Peyer's patch (tissue), 4 donors: Measurements from ENCODE around the gene ITGA3. TPM values are rescaled to one million over a fixed set of nuclear protein-coding genes. Genes with fewer than 3 reads are reported as not detected.

Experiments used
- DNase-seq, 3 donors: peaks; one replicate each; pipeline ENCODE4 v3.0.0-alpha.2; 2017 to 2019
- H3K27ac ChIP-seq, 4 donors: fragments of 200-600 bp; sonication (generic); one replicate each; pipeline ENCODE4 v1.5.1; 2016 to 2019
- H3K27me3 ChIP-seq, 2 donors: fragments of 200-600 bp; sonication (generic); one replicate each; pipeline ENCODE4 v1.5.1; 2019
- H3K36me3 ChIP-seq, 3 donors: fragments of 200-600 bp; sonication (generic); one replicate each; pipeline ENCODE4 v1.5.1; 2016 to 2019
- H3K4me1 ChIP-seq, 4 donors: fragments of 200-600 bp; sonication (generic); one replicate each; pipeline ENCODE4 v1.5.1; 2016 to 2019
- H3K4me3 ChIP-seq, 4 donors: fragments of 200-600 bp; sonication (generic); 1 replicate in 3 of 4; 2 replicates in 1 of 4; pipeline ENCODE4 v1.5.1; 2016 to 2019; ENCODE audit warnings: mild to moderate bottlenecking in 1 of 4
- H3K9me3 ChIP-seq, 4 donors: fragments of 200-600 bp; sonication (generic); one replicate each; pipeline ENCODE4 v1.5.1; 2016 to 2019; ENCODE audit warnings: mild to moderate bottlenecking in 1 of 4
- POLR2A ChIP-seq, 2 donors: fragments of 450-650 bp; IDR thresholded peaks; one replicate each; pipeline ENCODE4 v1.5.1; 2017; ENCODE audit warnings: antibody characterized with exemption in 2 of 2, mild to moderate bottlenecking in 2 of 2, moderate library complexity in 2 of 2
- total RNA-seq, 4 donors: library from RNA; depleted of rRNA; stranded (reverse); fragments of >200 nt; gene quantifications; one replicate each; pipeline ENCODE4 v1.1.0, GENCODE V29; 2016
- TF ChIP-seq, protein P1 (sequence below), 6 experiments: fragments of 450-650 bp in 4 of 6; fragments of 200-600 bp in 2 of 6; sonication (generic) in 1 of 6; IDR thresholded peaks; one replicate each; pipeline ENCODE4 v1.5.1; 2017 to 2019; ENCODE audit warnings: antibody characterized with exemption in 6 of 6, mild to moderate bottlenecking in 3 of 6, moderate library complexity in 1 of 6

Gene ITGA3
- total RNA-seq, 4 donors from 2014 or later = 71.0 to 285 (median 247) TPM

DNA sequence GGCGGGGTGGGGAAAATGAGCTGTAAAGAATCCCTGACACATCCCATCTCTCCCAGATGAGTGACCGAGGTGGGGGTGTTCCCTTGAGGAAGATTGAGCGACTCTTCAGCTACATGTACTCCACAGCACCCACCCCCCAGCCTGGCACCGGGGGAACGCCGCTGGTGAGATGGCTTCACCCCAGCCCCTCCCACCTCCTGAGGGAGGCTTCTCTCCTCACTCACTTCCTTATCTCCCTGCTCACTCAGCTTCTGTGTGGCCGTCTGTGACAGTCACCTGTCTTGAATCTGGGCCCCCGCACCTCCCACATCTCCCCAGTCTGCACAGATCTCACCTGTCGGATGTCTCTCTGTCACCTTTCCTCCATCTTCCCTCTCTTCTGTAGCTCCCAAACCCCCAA is 52.6 kb downstream of the ITGA3 start:
- no peaks in the 10 kb centered on the region for H3K9me3 ChIP-seq
- H3K27me3 ChIP-seq = no peaks in the 10 kb centered on the region
- no peak overlapping the region for H3K4me3 ChIP-seq
- peaks cover 0 to 27% (median 5%) of the 10 kb centered on the region in 4 donors for H3K4me1 ChIP-seq
- TF ChIP-seq, protein P1, sequence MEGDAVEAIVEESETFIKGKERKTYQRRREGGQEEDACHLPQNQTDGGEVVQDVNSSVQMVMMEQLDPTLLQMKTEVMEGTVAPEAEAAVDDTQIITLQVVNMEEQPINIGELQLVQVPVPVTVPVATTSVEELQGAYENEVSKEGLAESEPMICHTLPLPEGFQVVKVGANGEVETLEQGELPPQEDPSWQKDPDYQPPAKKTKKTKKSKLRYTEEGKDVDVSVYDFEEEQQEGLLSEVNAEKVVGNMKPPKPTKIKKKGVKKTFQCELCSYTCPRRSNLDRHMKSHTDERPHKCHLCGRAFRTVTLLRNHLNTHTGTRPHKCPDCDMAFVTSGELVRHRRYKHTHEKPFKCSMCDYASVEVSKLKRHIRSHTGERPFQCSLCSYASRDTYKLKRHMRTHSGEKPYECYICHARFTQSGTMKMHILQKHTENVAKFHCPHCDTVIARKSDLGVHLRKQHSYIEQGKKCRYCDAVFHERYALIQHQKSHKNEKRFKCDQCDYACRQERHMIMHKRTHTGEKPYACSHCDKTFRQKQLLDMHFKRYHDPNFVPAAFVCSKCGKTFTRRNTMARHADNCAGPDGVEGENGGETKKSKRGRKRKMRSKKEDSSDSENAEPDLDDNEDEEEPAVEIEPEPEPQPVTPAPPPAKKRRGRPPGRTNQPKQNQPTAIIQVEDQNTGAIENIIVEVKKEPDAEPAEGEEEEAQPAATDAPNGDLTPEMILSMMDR (IDR thresholded peaks at IDR 0.05) = no peak
- TF ChIP-seq POLR2A (IDR thresholded peaks at IDR 0.05) = no peak
- H3K27ac ChIP-seq = no peak overlapping the region
- no peak for DNase-seq
- H3K36me3 ChIP-seq = peaks cover 0 to 73% (median 0%) of the 10 kb centered on the region in 3 donors

DNA sequence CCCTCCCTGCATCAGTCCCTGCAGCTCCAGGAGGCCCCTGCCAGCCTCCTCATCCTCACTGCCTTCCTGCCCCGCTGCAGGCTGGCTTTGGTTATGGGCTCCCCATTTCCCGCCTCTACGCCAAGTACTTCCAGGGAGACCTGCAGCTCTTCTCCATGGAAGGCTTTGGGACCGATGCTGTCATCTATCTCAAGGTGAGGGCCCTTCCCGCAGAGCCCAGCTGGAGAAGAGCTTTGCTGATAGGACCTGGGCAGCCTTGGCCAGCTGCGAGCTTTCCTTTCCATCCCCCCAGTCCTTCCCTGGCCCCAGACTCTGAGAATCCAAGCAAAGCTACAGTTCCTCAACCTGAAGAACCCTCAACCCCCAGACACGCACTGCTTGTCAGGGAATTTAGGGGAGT is 53.3 kb downstream of the ITGA3 start:
- H3K27ac ChIP-seq = no peak overlapping the region
- no peaks in the 10 kb centered on the region for H3K9me3 ChIP-seq
- peaks cover 0 to 30% (median 5%) of the 10 kb centered on the region in 4 donors for H3K4me1 ChIP-seq
- no peak overlapping the region for H3K4me3 ChIP-seq
- TF ChIP-seq, protein P1 (IDR thresholded peaks at IDR 0.05) = no peak
- no peak for TF ChIP-seq POLR2A (IDR thresholded peaks at IDR 0.05)
- H3K27me3 ChIP-seq = no peaks in the 10 kb centered on the region
- peaks cover 0 to 66% (median 0%) of the 10 kb centered on the region in 3 donors for H3K36me3 ChIP-seq
- DNase-seq = no peak

DNA sequence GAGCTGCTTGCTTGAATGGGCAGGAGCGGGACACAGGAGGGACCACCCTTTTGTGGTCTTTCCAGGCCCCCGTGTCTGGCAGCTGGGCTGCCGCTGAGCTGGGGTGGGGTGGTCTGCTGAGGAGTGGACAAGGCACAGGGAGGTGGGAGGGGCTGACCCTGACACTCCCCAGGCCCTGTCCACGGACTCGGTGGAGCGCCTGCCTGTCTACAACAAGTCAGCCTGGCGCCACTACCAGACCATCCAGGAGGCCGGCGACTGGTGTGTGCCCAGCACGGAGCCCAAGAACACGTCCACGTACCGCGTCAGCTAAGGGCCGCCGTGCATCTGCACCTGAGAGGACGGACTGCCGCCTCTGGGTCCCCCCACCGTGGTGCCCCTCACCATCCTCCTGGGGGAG is 53.9 kb downstream of the ITGA3 start:
- H3K36me3 ChIP-seq = peaks cover 0 to 61% (median 0%) of the 10 kb centered on the region in 3 donors
- no peak for TF ChIP-seq POLR2A (IDR thresholded peaks at IDR 0.05)
- TF ChIP-seq, protein P1 (IDR thresholded peaks at IDR 0.05) = no peak

DNA sequence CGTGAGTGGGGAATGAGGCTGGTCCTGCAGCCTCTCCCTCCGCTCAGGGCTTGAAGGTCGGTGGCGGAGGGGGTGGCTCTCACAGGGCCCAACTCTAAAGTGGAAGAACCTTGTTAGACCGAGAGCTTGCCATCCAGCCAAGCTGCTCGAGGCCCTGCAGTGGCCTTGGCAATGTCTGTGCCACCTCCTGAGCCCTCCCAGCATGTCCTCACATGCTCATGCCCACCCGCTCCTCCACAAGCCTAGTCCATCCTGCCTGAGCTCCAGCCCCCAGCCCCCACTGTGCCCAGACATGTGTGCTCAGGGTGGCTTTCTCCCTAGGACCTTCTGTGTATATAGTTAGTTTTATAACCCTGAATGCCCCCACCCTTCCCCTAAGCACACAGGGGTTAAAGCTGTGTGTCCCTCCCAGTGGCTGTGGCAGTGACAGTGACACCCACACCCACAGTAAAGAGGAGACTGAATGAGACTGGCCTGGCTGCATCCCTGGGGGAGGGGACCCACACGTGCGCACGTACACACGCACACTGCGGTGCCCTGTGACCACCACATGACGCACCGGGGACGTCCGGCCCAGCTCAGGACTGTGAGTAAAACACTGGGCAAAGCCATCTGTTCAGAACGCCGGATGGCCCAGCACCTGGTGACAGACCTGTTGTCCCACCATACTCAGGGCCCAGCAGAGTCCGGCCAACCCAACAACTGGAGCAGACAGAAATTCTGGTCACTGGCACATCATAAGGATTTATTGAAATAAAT is 54.9 kb downstream of the ITGA3 start:
- Histone ChIP-seq H3K27ac (peak overlapping the region in 2 of 4 donors; percentile 53 to 71), H3K27me3 (no peaks in the 10 kb centered on the region), H3K4me3 (no peak overlapping the region), H3K36me3 (peaks cover 0 to 53% (median 0%) of the 10 kb centered on the region in 3 donors), H3K4me1 (peaks cover 0 to 30% (median 5%) of the 10 kb centered on the region in 4 donors), H3K9me3 (no peaks in the 10 kb centered on the region)
- no peak for TF ChIP-seq POLR2A (IDR thresholded peaks at IDR 0.05)
- TF ChIP-seq, protein P1 (IDR thresholded peaks at IDR 0.05) = no peak
- DNase-seq = peak in 1 of 3 donors; percentile 53

More for the DNA sequence above, 53.9 kb downstream of the ITGA3 start:
- H3K9me3 ChIP-seq = no peaks in the 10 kb centered on the region
- no peaks in the 10 kb centered on the region for H3K27me3 ChIP-seq
- DNase-seq = peak in 1 of 3 donors; percentile 49
- peaks cover 0 to 30% (median 5%) of the 10 kb centered on the region in 4 donors for H3K4me1 ChIP-seq
- H3K27ac ChIP-seq = peak overlapping the region in 1 of 4 donors; percentile 71
- no peak overlapping the region for H3K4me3 ChIP-seq

DNA sequence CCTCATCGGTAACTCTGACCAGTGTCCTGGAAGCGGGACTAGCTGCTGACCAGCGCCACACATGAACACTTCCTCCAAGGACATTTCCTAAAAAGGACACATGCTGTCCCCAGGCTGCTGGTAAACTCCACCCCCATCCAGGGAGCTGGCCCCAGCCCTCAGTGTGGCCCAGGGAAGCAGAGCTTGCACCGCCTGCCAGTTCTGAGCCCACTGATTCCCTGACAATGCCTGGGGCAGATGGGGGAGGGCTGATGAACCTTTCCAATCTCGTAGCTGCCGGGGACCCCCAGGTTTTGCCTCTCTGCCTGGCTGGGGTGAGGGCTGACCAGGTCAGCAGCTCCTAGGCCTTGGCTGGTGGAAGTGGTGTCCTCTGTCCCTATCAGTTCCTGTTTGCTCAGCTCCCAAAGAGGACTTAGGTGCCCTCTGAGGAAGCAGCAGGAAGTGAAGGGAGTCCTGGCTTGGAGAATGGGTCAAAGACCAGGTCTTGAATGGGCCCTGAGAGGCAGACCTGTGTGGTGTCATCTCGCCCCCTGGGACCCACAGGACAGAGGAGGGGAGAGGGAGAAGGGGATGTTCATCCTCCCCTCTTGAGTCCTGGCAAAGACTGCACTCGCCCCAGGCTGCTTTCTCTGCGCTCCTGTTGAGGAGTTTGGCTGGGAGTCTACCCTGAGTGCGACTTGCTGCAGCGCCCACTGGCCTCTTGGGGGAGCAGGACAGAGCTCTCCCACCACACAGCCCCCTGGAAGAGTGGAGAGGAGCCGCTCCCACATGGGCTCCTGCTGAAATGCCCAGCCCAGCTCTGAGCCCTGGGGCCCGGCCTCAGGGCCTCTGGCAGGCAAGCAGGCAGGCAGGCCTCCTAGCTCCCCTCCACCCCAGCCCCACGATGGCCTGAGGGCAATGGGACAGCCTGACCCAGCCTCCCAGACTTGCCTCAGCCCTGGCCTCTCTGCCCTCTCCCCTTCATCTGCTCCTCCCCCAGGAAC is 56.1 kb downstream of the ITGA3 start:
- DNase-seq = peak in 1 of 3 donors; percentile 52
- H3K27me3 ChIP-seq = no peaks in the 10 kb centered on the region
- H3K4me1 ChIP-seq = peaks cover under 1 to 34% (median 6%) of the 10 kb centered on the region in 4 donors
- peaks cover 0 to 41% (median 0%) of the 10 kb centered on the region in 3 donors for H3K36me3 ChIP-seq
- TF ChIP-seq, protein P1 (IDR thresholded peaks at IDR 0.05) = no peak
- no peak for TF ChIP-seq POLR2A (IDR thresholded peaks at IDR 0.05)
- no peaks in the 10 kb centered on the region for H3K9me3 ChIP-seq
- H3K27ac ChIP-seq = peak overlapping the region in 3 of 4 donors; percentile 36 to 71 (median 53)
- H3K4me3 ChIP-seq = no peak overlapping the region
